RCC 7860 (cell line): ENCODE results near the gene H2BK1.

Source experiments
- DNase-seq: peaks from one replicate; pipeline ENCODE4 v3.0.0-alpha.2; 2015; ENCODE audit warnings: low spot score
- FAIRE-seq: peaks from 2 replicates; lab custom pipeline; 2012; peaks lifted over from hg19 to GRCh38; lab: Jason Lieb, UNC

The H2BK1 gene

GRCh38 chr7:151205730-151206129 is 4.6 kb downstream of the H2BK1 start:
- DNase-seq = no peak
- FAIRE-seq = no peak

- no peak for DNase-seq
- no peak for FAIRE-seq
Measured at GRCh38 chr7:151204383-151205032, 5.8 kb downstream of the H2BK1 start.

DNA sequence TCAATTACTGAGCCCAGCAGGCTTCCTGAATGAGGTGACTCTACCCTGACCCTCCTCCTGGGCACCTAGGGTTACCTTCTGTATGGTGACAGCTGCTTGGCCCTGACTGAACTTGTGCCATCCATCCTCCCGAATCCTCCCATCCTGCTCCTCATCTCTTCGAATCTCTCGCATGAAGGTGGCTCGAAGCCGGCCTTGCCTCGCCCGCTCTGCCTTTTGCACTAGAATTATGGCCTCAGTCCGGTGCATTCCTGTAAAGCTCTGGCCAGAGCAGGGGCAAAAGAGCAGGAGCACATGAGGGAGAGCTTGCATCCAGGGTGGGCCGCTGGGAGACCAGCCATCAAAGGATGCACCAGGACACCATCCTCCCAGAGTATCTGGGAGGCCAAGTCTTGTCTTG is 7.5 kb downstream of the H2BK1 start:
- FAIRE-seq (no peak), DNase-seq (no peak)

GRCh38 chr7:151201751-151202150 is 8.5 kb downstream of the H2BK1 start:
- no peak for FAIRE-seq
- DNase-seq = no peak

DNA sequence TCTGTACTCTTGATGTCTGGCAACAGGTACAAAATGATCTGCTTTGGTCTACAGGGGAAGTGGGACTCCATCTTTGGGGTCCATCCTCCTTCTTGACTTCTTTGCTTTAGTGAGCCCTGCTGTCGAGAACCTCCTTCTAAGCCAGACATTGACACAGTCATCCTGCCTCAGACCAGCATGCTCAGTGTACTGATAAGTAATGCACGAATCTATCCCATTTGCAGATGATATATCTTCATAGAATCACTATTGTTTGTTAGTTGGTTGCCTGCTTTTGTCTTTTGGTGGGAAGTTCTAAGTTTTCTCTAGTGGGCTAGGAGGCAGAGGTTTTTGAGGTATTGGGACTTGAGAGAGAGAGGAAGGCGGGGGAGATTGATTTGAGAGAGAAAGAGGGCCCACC is 8.9 kb downstream of the H2BK1 start:
- no peak for FAIRE-seq
- DNase-seq = no peak

DNA sequence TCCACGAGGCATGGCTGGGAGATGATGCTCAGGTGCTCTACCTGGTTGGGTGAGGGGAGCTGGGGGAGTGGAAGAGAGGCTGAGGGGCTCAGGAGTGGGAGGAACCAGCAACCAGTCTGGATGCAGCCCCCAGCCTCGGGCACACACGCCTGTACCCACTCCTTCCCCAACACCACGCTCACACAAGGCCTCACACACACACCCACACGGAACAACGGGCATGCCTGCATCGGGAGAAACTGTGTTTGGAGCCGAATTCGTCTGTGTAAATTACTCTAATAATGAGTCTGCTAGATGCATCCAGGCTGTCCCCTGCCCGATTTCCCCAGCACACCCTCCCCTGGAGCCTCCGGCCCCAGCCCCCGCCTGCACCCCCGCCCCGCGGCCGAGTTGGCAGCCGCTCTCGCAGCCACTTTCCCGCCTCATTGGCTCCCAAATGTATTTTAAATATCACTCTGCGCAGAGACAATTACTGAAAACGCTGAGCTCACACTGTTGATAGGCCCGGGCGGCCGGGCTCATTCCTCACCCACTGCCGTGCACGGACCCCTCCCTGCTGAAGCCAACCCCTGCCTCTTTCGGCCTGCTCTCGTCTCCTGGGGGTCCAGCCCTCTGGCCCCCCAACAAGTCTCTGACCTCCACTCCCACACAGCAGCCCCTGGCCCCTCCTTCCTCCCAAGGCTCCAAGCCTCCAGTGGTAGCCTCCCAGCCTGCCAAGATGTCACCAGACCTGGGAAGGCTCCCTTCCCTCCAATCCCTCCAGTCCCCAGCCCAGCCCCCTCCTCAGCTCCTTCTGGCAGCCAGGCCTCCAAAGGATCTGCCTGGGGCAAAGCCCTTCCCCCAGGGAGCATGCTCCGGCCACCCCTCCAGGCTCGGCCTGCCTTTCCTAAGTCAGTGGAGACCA is 11.1 kb downstream of the H2BK1 start:
- DNase-seq (no peak), FAIRE-seq (no peak)

GRCh38 chr7:151197932-151198331 is 12.4 kb downstream of the H2BK1 start:
- FAIRE-seq = no peak
- DNase-seq = no peak

DNA sequence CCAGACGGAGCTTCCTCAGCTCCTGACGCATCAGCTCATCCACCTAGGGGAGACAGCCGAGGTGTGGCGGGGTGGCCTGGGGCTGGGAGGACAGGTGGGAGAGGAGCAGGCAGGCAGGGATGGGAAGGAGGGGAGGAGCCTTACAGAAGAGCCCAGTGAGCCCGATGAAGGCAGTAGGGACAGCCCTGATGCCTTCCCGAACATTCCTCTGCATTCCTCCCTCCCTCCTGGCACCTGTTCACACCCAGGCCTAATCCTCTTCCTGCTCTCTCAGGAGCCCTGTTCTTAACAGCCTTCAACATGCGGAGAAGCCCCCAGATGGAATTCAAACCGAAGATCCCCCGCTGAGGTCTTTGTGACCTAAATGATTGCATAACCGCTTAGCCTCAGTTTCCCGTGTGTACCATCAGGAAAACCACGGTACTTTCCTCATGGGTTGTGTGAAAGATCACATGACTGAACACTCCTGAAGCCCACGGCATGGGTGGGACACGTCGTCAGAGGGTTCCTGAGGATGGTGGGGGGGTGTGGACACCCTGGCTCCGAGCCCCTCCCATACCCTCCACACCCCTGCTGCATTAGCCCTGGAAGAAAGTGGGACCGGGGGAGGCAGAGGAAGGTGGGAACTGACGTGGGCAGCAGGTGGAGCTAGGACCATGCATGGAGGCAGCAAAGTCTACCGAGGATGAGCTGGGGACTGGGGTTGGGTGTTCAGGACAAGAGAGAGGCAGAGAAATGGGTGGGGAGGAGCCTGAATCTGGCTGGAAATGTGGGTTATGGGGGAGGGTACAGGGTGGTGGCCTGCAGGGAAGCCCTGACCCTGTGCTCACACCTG is 14.5 kb downstream of the H2BK1 start:
- FAIRE-seq (no peak), DNase-seq (no peak)

DNA sequence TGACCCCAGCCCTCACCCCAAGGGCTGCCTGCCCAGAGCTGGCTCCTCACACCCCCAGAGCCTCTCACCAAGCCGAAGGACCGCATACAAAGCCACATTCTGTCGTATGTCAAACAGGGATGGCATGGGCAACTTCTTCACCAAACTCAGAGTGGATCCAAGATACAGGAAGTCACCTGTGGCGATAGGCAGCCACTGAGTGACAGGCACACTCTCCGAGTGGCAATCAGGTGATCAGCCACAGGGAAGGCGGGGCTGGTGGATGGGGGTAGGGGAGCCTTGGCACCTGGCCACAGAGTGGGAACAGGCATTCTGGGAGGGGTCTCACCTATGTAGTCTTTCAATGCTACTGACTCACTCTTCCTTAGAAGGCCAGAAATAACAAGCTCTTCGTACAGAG is 16.1 kb downstream of the H2BK1 start:
- FAIRE-seq = no peak

GRCh38 chr7:151193203-151193978 is 16.9 kb downstream of the H2BK1 start:
- DNase-seq = no peak
- FAIRE-seq = no peak

More for the DNA sequence above, 16.1 kb downstream of the H2BK1 start:
- DNase-seq = no peak

DNA sequence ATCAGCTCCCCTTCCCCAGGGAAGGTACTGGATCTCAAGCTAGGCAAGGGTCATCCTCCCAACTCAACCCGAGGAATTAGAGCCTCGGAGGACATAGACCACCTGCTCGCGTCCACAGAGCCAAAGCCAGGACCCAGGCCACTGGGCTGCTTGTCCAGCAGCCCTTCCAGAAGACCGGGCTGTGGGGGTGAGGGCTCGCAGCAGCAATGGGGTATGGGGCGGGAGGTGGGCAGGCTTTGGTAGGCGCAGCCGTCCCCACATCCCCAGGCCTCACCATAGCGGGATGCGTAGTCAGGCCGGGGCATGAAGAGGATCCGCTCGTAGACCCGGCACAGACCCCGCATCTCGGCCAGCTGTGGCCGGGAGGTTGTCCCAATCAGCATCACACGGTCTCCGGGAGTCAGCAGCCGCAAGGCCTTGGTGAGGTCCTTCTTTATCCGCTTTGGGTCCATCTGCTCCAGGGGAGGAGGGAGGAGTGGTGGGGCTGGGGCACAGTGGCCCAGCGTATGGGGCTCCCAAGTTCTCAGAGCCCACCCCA is 18.2 kb downstream of the H2BK1 start:
- no peak for FAIRE-seq
- DNase-seq = no peak

GRCh38 chr7:151191544-151191943 is 18.7 kb downstream of the H2BK1 start:
- no peak for DNase-seq
- no peak for FAIRE-seq

- DNase-seq = no peak
- FAIRE-seq = no peak
Measured at GRCh38 chr7:151189038-151189437, 21.2 kb downstream of the H2BK1 start.

GRCh38 chr7:151188252-151188542 is 22.1 kb downstream of the H2BK1 start:
- FAIRE-seq (no peak), DNase-seq (no peak)

DNA sequence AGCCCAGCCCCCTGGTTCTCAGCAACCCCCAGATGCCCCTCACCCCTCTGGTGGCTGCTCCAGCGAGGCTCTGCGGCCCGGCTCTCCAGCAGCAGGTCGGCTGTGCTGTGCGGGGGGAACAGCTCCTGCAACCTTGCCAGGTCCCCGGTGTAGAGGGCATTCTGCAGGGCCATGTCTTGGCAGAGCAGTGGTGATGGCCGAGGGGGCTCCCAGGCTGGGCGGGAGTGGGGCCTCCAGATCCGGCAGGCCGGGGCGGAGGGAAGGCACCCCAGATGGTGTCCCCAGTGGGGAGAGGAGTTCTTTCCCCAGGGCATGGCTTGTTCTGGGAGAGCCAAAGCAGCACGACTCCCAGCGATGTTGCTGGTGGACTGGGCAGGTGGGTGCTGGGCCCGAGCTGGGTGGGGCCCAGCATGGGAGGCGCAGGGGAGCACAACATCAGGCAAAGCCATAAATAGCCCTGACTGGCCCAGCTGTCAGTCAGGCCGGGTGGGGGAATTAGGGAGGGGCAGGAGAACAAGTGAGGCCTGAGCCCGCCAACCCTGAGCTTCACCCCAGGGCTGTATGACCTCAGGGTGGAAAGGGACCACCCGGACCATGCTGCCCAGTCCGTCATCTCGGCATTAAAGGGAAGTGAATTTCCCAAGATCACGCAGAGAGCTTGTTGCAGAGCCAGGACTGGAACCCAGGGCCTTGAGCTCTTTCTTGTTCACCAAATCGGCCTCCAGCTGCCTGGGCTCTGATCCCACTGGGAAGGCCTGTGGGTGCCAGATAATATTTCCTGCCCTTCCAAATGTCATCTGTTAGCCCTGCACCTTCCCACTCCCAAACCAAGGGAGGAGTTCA is 22.7 kb downstream of the H2BK1 start:
- FAIRE-seq = no peak
- DNase-seq = no peak

GRCh38 chr7:151186640-151187408 is 23.5 kb downstream of the H2BK1 start, which contains the start of gene ASB10:
Gene ASB10, minus strand, starts transcription at chr7:151187250. Its CDS starts 120 bp downstream, at chr7:151187130.
- DNase-seq (no peak), FAIRE-seq (no peak)

DNA sequence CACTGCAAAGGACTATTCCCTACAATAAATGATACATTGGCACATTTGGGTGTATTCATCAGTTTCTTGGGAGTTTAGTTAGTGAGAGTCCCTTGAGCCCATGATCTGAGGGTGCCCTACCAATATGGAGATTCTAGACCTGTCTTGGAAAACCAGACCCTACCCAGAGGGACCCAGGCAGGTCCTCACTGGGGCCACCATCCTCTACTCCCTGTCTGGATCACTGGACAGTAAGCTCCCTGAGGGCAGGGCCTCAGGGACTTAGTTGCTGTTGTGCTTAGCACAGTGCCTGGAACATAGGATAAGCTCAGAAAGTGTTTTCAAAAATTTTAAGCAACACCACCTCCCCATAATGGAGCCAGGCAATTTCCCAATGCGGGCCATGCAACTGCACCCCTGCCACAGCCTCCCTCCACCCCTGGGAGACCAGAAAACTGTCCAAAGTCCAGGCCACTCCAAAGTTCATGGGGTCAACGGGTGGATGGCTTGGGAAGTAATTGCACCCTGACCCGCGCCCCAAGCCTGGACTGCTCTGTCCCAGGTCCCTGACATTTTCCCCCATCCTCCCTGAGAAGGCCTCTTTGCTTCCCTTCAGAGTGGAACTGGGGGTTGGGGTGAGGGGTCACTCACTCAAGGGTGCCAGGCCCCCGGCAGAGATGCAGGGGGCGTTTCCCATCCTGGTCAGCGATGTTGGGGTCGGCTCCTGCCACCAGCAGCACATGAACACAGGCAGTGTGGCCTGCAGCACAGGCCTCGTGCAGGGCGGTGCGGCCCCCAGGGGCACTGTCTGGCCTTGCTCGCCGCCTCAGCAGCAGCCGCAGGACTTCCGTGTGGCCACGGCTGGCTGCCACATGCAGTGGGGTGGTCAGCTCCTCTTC is 24.3 kb downstream of the H2BK1 start:
- FAIRE-seq (no peak), DNase-seq (no peak)

DNA sequence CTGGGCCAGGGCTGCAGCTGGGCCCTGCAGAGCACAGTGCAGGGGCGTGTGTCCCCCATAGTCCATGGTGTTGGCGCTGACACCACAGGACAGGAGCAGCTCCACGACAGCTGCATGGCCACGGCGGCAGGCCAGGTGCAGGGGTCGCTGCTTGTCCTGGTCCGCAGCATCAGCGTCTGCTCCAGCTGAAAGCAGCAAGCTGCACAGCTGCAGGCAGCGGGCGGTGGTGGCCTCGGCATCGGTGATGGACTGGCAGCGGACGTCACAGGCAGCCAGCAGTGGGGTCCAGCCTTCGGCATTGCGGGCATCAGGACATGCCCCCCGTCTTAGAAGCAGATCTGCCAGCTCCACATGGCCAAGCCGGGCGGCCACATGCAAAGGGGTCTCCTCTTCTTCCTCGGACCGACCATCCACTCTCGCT is 29.3 kb downstream of the H2BK1 start:
- DNase-seq (no peak), FAIRE-seq (no peak)
